Esophagus muscularis mucosa (tissue), 3 donors: Measurements from ENCODE around the gene ATG13.

Source experiments
- CTCF ChIP-seq, 3 experiments: fragments of 200-600 bp in 2 of 3; fragments of 450-650 bp in 1 of 3; sonication (generic) in 2 of 3; IDR thresholded peaks; one replicate each; pipeline ENCODE4 v1.5.1; 2017 to 2019; ENCODE audit warnings: antibody characterized with exemption in 3 of 3, mild to moderate bottlenecking in 2 of 3, moderate library complexity in 1 of 3
- POLR2A ChIP-seq: fragments of 450-650 bp; IDR thresholded peaks from one replicate; pipeline ENCODE4 v1.6.1; 2017; ENCODE audit warnings: antibody characterized with exemption, moderate library complexity, mild to moderate bottlenecking, low read depth
- POLR2AphosphoS5 ChIP-seq, 2 donors: sonication (generic); formaldehyde crosslinking; IDR thresholded peaks; one replicate each; pipeline ENCODE4 v1.6.1; 2017; ENCODE audit warnings: antibody characterized with exemption in 2 of 2

GRCh38 chr11:46628961-46629360, 11.6 kb downstream of the ATG13 start:
- no peak for TF ChIP-seq CTCF (IDR thresholded peaks at IDR 0.05)
- no peak for TF ChIP-seq POLR2AphosphoS5 (IDR thresholded peaks at IDR 0.05)
- TF ChIP-seq POLR2A: no peak
